Measurements from ENCODE around the gene MAGI1.

Gene MAGI1

DNA sequence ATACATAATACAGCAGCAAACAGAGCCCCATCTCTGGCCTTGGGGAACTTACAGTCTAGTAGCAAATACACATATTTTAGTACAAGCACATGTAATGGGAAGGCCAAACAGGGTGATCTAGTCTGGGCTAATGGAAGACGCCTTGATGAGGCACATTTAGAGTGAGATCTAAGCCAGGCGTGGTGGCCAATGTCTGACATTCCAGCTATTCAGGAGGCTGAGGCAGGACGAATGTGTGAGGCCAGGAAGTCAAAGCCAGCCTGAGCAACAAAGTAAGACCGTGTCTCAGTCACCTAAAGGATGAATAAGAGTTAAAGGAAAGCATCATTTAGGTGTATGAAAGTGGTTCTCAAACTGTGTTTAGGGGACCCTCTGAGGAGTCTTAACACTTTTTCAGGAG, 291.9 kb downstream of the MAGI1 start:
- Mint-ChIP-seq H3K27me3 (peaks cover 3% of the 10 kb centered on the region), H3K27ac (no peak overlapping the region), H3K4me3 (no peak overlapping the region), H3K4me1 (ENCODE audit: low read depth) (no peaks in the 10 kb centered on the region), H3K9me3 (ENCODE audit: low read depth) (no peaks in the 10 kb centered on the region), H3K36me3 (no peaks in the 10 kb centered on the region)

DNA sequence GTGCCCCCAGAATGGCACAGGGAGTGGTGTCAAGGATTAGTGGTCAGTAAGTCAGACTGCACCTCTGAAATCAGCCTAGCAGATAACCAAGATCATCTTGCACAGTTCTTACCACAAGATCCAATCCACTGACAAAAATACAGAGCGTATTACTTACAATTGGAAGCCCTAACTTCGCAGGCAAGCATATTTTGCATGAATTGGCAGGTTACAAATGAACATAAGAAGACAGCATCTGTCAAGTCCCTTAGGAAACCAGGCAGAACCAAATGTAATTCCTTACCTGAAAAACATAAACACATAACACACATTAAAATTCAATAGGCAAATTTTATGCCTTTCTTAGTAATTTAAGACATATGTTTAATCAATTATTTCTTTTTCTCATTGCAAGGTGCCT, 293.4 kb downstream of the MAGI1 start:
- Mint-ChIP-seq H3K36me3 (no peaks in the 10 kb centered on the region), H3K27me3 (peaks cover 3% of the 10 kb centered on the region), H3K27ac (no peak overlapping the region), H3K4me1 (ENCODE audit: low read depth) (no peaks in the 10 kb centered on the region), H3K4me3 (no peak overlapping the region), H3K9me3 (ENCODE audit: low read depth) (no peaks in the 10 kb centered on the region)

DNA sequence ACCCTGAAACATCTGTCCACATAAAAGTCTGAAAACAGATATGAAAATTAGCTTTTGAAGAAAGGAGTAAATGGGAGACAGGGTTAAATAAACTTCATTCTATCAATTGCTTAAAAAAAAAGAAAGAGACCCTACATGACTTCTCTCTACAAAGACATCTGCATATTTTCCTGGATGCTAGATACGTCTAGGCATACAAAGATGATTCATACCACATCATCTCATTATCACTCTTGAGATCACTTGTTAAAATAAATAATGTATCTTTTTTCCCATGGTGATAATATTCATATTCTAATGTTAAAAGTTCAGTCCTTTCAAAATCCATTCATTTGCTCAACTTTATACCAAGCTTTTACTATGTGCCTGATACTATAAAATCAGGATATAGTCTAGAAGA, 295.8 kb downstream of the MAGI1 start:
- Mint-ChIP-seq H3K36me3 (no peaks in the 10 kb centered on the region), H3K9me3 (ENCODE audit: low read depth) (no peaks in the 10 kb centered on the region), H3K4me1 (ENCODE audit: low read depth) (no peaks in the 10 kb centered on the region), H3K27ac (no peak overlapping the region), H3K27me3 (peaks cover 3% of the 10 kb centered on the region), H3K4me3 (no peak overlapping the region)

DNA sequence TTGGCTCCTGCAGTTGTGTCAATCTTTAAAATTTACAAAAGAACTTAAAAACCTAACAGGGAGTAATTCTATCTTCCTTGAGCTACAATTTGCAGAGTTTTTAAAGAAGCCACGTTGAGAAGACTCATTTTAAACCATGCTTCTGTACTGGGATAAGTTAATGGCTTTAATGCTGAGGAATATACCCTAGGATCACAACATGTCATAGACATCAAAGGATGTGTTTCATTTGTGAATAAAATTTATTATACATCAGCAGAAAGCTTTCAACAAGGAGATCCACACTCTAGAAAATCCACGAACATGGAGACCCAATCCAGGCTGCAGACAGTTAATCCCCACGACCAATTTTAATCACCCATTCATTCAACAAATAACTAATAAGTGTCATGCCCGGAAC, 297.2 kb downstream of the MAGI1 start:
- Mint-ChIP-seq H3K9me3 (ENCODE audit: low read depth) (no peaks in the 10 kb centered on the region), H3K4me1 (ENCODE audit: low read depth) (no peaks in the 10 kb centered on the region), H3K27ac (no peak overlapping the region), H3K27me3 (peaks cover 3% of the 10 kb centered on the region), H3K4me3 (no peak overlapping the region), H3K36me3 (no peaks in the 10 kb centered on the region)

DNA sequence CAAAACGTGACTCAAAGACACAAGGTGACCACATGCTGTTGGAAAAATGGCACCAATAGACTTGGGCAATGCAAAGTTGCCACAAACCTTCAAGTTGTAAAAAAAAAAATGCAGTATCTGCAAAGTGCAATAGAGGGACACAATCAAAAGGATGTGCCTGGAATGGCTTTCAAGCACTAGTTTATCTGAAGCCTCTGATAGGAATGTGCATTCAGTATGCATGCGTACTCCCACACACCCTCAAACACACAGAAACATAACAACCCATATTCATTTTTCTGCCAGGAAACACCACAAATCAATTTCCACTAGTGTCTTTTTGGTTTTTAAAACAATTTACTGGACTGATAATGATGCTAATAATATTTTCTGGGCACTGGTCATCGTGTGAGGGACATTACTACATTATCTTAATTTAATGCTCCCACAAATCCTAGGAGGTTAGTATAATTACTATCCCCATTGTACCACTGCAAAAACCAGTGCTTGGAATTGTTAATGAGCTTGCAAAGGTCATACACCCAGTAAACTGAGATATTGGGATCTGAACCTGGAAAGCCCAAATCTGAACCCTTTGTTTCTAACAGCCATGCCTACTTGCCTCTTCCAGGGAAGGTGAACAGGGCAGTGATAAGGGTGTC, 298.7 kb downstream of the MAGI1 start:
- no peaks in the 10 kb centered on the region for H3K9me3 Mint-ChIP-seq (ENCODE audit: low read depth)
- H3K27ac Mint-ChIP-seq, result no peak overlapping the region
- no peaks in the 10 kb centered on the region for H3K4me1 Mint-ChIP-seq (ENCODE audit: low read depth)
- peaks cover 3% of the 10 kb centered on the region for H3K27me3 Mint-ChIP-seq
- H3K36me3 Mint-ChIP-seq, result no peaks in the 10 kb centered on the region
- no peak overlapping the region for H3K4me3 Mint-ChIP-seq

DNA sequence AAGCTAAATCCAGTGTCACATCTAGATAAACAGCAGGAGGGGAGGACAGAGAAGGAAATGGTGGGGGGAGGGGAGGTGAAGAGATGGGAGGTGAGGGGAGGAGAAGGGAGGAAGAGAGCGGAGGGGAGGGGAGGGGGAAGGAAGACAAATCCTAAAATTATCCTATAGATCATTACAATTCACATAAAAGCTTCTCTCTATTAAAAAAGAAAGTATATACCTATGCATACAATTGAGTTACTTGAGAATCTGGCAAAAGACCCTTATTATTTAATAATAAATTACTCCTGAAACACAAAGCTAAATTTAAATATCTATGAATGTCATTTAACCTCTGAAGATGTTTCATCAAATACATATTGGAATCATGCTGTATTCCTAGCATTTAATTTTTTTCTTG, 303.9 kb downstream of the MAGI1 start:
- Mint-ChIP-seq H3K4me3 (no peak overlapping the region), H3K36me3 (no peaks in the 10 kb centered on the region), H3K27me3 (peaks cover 3% of the 10 kb centered on the region), H3K27ac (no peak overlapping the region), H3K4me1 (ENCODE audit: low read depth) (peaks cover 5% of the 10 kb centered on the region), H3K9me3 (ENCODE audit: low read depth) (no peaks in the 10 kb centered on the region)

DNA sequence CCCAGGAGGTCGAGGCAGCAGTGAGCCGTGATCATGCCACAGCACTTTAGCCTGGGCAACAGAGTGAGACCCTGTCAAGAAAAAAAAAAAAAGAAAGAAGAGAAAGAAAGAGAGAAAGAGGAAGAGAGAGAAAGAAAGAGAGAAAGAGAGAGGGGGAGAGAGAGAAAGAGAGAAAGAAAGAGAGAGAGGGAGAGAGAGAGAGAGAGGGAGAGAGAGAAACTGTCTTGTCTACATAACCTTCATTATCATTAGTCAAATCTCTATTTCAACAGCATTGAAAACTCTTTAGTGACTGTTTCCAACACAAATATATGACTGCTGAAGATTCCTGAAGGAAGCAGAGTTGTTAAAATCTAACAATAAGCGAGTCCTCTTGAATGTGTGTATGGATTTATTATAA, 304.3 kb downstream of the MAGI1 start:
- Mint-ChIP-seq H3K9me3 (ENCODE audit: low read depth) (no peaks in the 10 kb centered on the region), H3K4me3 (no peak overlapping the region), H3K27ac (no peak overlapping the region), H3K36me3 (no peaks in the 10 kb centered on the region), H3K4me1 (ENCODE audit: low read depth) (peaks cover 5% of the 10 kb centered on the region), H3K27me3 (peaks cover 3% of the 10 kb centered on the region)

DNA sequence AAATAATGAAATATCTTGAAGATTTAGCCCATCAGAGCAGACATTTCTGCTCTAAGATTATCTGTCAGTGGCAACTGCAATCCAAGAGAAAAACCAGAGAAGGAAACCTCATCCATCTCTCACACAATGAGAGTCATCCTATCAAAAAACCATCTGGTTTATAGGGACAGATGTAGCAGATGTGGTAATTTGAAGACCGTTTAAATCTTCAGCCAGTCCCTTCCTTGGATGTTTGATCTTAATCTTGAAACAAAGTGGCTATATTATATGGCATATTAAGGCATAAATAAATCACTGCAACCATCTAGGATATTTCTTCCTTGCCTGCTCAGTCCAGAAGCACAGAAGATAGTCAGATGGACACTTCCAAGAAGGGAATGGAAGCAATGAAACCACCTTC, 305.3 kb downstream of the MAGI1 start:
- peaks cover 5% of the 10 kb centered on the region for H3K4me1 Mint-ChIP-seq (ENCODE audit: low read depth)
- no peak overlapping the region for H3K4me3 Mint-ChIP-seq
- H3K36me3 Mint-ChIP-seq, result no peaks in the 10 kb centered on the region

DNA sequence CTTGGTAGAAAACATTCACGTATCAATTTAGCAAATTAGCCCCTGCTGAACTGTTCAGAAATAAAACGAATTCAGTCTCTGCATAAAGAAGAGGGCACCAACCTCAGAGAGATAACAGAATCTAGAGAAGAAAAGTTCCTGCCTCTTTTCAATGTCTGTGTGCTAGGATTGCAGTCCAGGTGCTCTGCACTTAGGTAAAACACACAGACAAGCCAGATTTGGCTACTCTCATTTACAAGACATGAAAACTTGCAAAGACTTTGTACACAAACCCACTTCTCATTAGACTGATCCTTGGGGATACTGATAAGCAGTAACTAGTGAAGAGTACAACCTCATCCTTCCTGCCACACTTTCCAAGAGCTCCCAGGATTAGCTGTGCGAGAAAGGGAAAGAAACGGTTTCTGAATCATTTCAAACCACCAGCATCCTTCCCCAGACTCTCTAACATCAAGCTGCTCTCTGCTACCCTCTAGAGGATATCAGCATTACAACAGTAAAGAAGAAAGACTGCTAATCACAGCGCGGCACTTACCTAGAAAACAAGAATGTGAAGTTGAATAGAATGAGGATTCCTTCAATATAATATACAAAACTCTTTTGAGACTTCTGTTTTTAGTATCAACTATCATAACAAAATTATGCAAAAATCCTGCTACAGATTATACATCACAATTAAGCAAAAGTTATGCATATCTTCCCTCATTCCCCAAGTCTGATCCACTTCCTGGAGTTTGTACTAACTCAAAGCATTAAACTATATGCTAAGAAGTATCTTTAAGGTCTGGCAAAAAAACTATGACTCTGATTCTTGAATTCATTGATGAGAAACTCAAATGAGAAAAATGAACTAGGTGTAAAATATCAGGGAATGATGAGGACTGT, 306.4 kb downstream of the MAGI1 start:
- Mint-ChIP-seq H3K27me3 (peaks cover 3% of the 10 kb centered on the region), H3K27ac (no peak overlapping the region), H3K4me1 (ENCODE audit: low read depth) (peaks cover 5% of the 10 kb centered on the region), H3K36me3 (no peaks in the 10 kb centered on the region), H3K4me3 (no peak overlapping the region), H3K9me3 (ENCODE audit: low read depth) (no peaks in the 10 kb centered on the region)

More for the DNA sequence above, 305.3 kb downstream of the MAGI1 start:
- Mint-ChIP-seq H3K27ac (no peak overlapping the region), H3K9me3 (ENCODE audit: low read depth) (no peaks in the 10 kb centered on the region), H3K27me3 (peaks cover 3% of the 10 kb centered on the region)

DNA sequence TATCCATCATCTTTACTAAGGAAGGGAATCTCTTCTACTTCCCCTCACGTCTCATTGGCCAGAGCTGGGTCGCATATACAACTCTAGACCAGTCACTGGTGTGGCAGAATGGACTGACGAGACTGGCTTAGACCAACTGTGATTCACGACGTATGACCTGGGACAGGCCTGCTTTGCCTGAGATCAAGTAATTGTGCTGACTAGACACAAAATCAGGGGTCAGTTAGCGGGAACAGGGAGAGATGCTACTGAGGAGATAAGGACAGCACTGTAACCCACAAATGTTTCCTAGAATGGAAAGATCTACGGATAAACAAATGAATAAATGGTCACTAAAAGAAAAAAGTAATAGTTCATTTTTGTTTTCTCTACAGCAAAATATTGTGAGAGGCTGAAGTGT, 308.3 kb downstream of the MAGI1 start:
- Mint-ChIP-seq H3K4me1 (ENCODE audit: low read depth) (peaks cover 5% of the 10 kb centered on the region), H3K36me3 (no peaks in the 10 kb centered on the region), H3K9me3 (ENCODE audit: low read depth) (no peaks in the 10 kb centered on the region), H3K27ac (no peak overlapping the region), H3K4me3 (no peak overlapping the region), H3K27me3 (peaks cover 3% of the 10 kb centered on the region)

DNA sequence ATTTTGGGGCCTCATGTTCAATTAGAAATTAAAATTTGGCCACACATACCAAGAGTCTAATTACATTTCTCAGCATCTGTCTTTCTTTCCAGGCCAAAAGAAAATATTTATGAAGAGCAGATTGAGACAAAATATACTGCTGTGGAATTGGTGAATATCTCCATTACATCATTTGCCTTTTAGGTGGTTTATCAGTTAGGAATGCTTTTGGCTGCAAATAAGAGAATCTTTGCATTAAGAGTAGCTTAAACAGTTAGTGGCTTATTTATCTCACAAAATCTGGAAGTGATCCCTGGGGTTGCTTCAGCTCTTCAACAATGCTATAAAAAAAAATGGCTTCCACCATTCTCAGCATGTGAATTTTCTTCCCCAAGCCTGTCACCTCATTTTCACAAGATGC, 308.7 kb downstream of the MAGI1 start:
- H3K9me3 Mint-ChIP-seq (ENCODE audit: low read depth), result no peaks in the 10 kb centered on the region
- no peak overlapping the region for H3K4me3 Mint-ChIP-seq
- peaks cover 3% of the 10 kb centered on the region for H3K27me3 Mint-ChIP-seq
- no peaks in the 10 kb centered on the region for H3K36me3 Mint-ChIP-seq
- no peak overlapping the region for H3K27ac Mint-ChIP-seq
- peaks cover 5% of the 10 kb centered on the region for H3K4me1 Mint-ChIP-seq (ENCODE audit: low read depth)

DNA sequence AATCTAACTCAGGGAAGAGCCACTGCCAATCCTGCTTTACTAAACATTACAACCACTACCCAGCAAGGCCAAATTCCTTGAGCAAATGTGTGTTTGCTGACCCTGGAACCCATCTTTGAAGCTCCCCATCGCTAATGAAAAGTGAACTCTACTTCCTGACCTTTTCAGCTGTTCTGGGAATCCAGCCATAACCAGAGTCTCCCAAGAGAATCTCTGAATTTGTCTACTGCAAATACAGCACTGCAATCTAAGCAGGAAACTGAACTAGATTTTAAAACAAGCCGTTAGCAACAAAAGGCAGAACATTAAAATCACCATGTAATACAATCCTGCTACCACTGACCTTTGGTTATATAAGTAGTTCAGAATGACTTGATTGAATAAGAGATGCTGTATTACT, 309.2 kb downstream of the MAGI1 start:
- Mint-ChIP-seq H3K27me3 (peaks cover 3% of the 10 kb centered on the region), H3K4me3 (no peak overlapping the region), H3K36me3 (no peaks in the 10 kb centered on the region), H3K4me1 (ENCODE audit: low read depth) (peaks cover 5% of the 10 kb centered on the region), H3K9me3 (ENCODE audit: low read depth) (no peaks in the 10 kb centered on the region), H3K27ac (no peak overlapping the region)

DNA sequence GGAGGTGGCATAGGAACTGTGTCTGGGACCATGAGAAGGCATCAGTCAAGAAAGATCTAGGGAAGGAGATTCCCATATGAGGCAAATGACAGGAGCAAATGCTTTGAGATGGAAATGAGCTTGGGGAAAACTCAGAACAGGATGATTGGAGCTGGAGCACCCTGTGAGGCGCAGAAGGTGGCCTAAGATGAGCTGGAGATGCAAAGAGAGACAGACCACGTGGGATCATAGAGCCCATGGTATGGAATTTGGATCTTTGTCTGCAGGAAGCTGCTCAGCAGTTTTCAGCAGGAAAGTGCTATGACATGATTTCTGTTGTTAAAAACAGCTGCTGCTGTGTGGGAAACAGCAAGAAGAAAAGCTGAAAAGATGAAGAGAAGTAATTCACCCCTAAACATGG, 310.6 kb downstream of the MAGI1 start:
- H3K36me3 Mint-ChIP-seq, result no peaks in the 10 kb centered on the region
- peaks cover 5% of the 10 kb centered on the region for H3K4me1 Mint-ChIP-seq (ENCODE audit: low read depth)
- peaks cover 3% of the 10 kb centered on the region for H3K27me3 Mint-ChIP-seq
- H3K27ac Mint-ChIP-seq, result no peak overlapping the region
- H3K9me3 Mint-ChIP-seq (ENCODE audit: low read depth), result no peaks in the 10 kb centered on the region
- H3K4me3 Mint-ChIP-seq, result no peak overlapping the region

DNA sequence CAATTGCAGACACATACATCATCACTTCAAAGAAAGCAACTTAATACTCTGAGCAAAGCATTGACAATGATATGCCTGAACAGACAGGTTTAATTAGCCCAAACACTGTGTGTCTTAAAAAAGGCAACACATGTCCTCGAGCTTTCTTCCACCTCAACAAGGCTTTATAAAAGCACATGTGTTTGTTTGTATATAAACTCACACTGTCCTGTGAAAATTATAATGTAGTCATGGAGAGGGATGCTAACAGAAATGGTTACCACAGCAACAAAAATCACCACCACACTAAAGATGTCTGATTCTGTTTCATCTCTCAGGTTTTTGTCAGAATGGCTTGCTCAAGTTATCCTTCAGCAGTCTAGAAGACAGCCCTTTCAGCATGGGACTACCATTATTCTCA, 314.7 kb downstream of the MAGI1 start:
- Mint-ChIP-seq H3K27ac (no peak overlapping the region), H3K4me1 (ENCODE audit: low read depth) (no peaks in the 10 kb centered on the region), H3K36me3 (no peaks in the 10 kb centered on the region), H3K27me3 (peaks cover 3% of the 10 kb centered on the region), H3K4me3 (no peak overlapping the region), H3K9me3 (ENCODE audit: low read depth) (no peaks in the 10 kb centered on the region)

DNA sequence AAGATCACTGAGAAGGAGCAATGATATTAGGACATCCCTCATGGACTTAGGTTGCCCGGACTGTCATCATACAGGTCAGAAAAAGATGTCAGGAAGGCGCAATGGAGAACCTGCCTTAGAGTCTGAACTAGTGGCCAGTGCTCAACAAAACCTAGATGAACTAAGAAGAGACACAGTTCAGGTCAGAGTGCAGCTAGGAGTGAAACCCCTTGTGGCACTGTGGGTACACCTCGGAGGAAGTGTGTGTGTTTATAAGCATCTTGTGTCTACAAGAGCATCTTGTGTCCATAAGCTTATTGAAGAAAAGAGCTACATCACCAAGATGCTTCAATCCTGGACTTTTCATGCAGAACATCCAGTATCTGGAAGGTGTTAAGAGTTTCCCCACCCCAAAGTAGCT, 315.7 kb downstream of the MAGI1 start:
- H3K36me3 Mint-ChIP-seq, result no peaks in the 10 kb centered on the region

More for the DNA sequence above, 315.7 kb downstream of the MAGI1 start:
- no peaks in the 10 kb centered on the region for H3K4me1 Mint-ChIP-seq (ENCODE audit: low read depth)
- H3K27me3 Mint-ChIP-seq, result peaks cover 3% of the 10 kb centered on the region
- H3K9me3 Mint-ChIP-seq (ENCODE audit: low read depth), result no peaks in the 10 kb centered on the region
- H3K4me3 Mint-ChIP-seq, result no peak overlapping the region
- H3K27ac Mint-ChIP-seq, result no peak overlapping the region
